Left lung (tissue), 14 donors: ENCODE results near the gene CCDC77. TPM values are rescaled to one million over a fixed set of nuclear protein-coding genes. Genes with fewer than 3 reads are reported as not detected.

Source experiments
- ATAC-seq: fragments of 200-7000 bp; cut with Tn5 transposase; one replicate; pipeline ENCODE4 v1.9.1; 2020; ENCODE audit warnings: moderate library complexity
- DNase-seq, 4 donors: peaks; one replicate each; pipeline ENCODE4 v3.0.0-alpha.2; 2013 to 2020
- H3K27ac ChIP-seq, 2 donors: fragments of 200-600 bp; sonication (generic) in 1 of 2; one replicate each; pipeline versions ENCODE4 v1.5.0 to v1.8.0; 2020 to 2021
- H3K27me3 ChIP-seq, 2 donors: fragments of 200-600 bp; sonication (generic) in 1 of 2; one replicate each; pipeline versions ENCODE4 v1.5.0 to v1.8.0; 2020 to 2021
- H3K36me3 ChIP-seq, 2 donors: fragments of 200-600 bp; sonication (generic) in 1 of 2; one replicate each; pipeline versions ENCODE4 v1.5.0 to v1.8.0; 2020 to 2021
- H3K4me1 ChIP-seq, 2 donors: fragments of 200-600 bp; one replicate each; pipeline ENCODE4 v1.8.0; 2021
- H3K4me3 ChIP-seq, 2 donors: fragments of 200-600 bp; sonication (generic) in 1 of 2; one replicate each; pipeline versions ENCODE4 v1.5.0 to v1.8.0; 2020 to 2021; ENCODE audit warnings: mild to moderate bottlenecking in 1 of 2
- H3K9me3 ChIP-seq, 2 donors: fragments of 200-600 bp; sonication (generic) in 1 of 2; one replicate each; pipeline versions ENCODE4 v1.5.0 to v1.8.0; 2020 to 2021
- intact Hi-C, 2 donors: fragments of 100-400 bp; cut with DNase I; formaldehyde crosslinking; loops; one replicate each; pipeline versions ENCODE4 v1.11.2 to v1.14.2; 2022
- long read RNA-seq, 12 donors: library from polyadenylated mRNA in 2 of 12; unstranded in 2 of 12; transcript quantifications; one replicate each; pipeline ENCODE4 v2.0.0 and lab custom pipeline, GENCODE V29; 2019 to 2026
- polyA plus RNA-seq, 6 donors: library from polyadenylated mRNA; unstranded; fragments of 120-200 nt; gene quantifications; one replicate each; pipeline ENCODE4 v1.2.1, GENCODE V29; 2013; ENCODE audit not compliant: insufficient read length in 6 of 6
- total RNA-seq, 2 donors: library from RNA; stranded (reverse); fragmentation: NEBNext Ultra II Directional; extraction: Animal tissue kit (Norgen Biotek cat#: 25700); gene quantifications; one replicate each; pipeline ENCODE4 v1.2.1, GENCODE V29; 2021
- TF ChIP-seq, protein P1 (sequence below), 2 donors: fragments of 200-600 bp; sonication (generic) in 1 of 2; IDR thresholded peaks; one replicate each; pipeline versions ENCODE4 v1.5.0 to v1.8.0; 2021; ENCODE audit warnings: antibody characterized with exemption in 2 of 2
- donor health status: DM: no; HTN: yes; CAD: no.
- donor health status: DM: no; HTN: no; CAD: no.

The CCDC77 gene
- total RNA-seq (1 to 10 TPM; 7.4 to 8.9 TPM), polyA plus RNA-seq (10 to 100 TPM; 23.7 to 43.7 (median 33.0) TPM)
- long read RNA-seq, donor 1, partial matches to known transcripts: 0 of 2 reads
- long read RNA-seq, donor 1, other reads (novel, unspliced or antisense): 0 of 2 reads
- long read RNA-seq, donor 2, partial matches to known transcripts: 0 of 5 reads
- long read RNA-seq, donor 2, other reads (novel, unspliced or antisense): 0 of 5 reads
- long read RNA-seq, donor 3, partial matches to known transcripts: 9 of 13 reads
- long read RNA-seq, donor 3, other reads (novel, unspliced or antisense): 0 of 13 reads
- long read RNA-seq, donor 4, partial matches to known transcripts: 1 of 4 reads
- long read RNA-seq, donor 4, other reads (novel, unspliced or antisense): 2 of 4 reads
- long read RNA-seq, donor 5, partial matches to known transcripts: 0 of 2 reads
- long read RNA-seq, donor 5, other reads (novel, unspliced or antisense): 0 of 2 reads
- long read RNA-seq, donor 6, partial matches to known transcripts: 6 of 9 reads
- long read RNA-seq, donor 6, other reads (novel, unspliced or antisense): 0 of 9 reads
- long read RNA-seq, donor 7, partial matches to known transcripts: 0 of 3 reads
- long read RNA-seq, donor 7, other reads (novel, unspliced or antisense): 0 of 3 reads
- long read RNA-seq, donor 8, partial matches to known transcripts: 0 of 2 reads
- long read RNA-seq, donor 8, other reads (novel, unspliced or antisense): 0 of 2 reads
- long read RNA-seq, donor 9: 0 reads
- long read RNA-seq, donor 10, partial matches to known transcripts: 3 of 5 reads
- long read RNA-seq, donor 10, other reads (novel, unspliced or antisense): 2 of 5 reads
- long read RNA-seq, donor 11, partial matches to known transcripts: 0 of 2 reads
- long read RNA-seq, donor 11, other reads (novel, unspliced or antisense): 0 of 2 reads
- long read RNA-seq, donor 12, partial matches to known transcripts: 0 of 1 reads
- long read RNA-seq, donor 12, other reads (novel, unspliced or antisense): 0 of 1 reads

DNA sequence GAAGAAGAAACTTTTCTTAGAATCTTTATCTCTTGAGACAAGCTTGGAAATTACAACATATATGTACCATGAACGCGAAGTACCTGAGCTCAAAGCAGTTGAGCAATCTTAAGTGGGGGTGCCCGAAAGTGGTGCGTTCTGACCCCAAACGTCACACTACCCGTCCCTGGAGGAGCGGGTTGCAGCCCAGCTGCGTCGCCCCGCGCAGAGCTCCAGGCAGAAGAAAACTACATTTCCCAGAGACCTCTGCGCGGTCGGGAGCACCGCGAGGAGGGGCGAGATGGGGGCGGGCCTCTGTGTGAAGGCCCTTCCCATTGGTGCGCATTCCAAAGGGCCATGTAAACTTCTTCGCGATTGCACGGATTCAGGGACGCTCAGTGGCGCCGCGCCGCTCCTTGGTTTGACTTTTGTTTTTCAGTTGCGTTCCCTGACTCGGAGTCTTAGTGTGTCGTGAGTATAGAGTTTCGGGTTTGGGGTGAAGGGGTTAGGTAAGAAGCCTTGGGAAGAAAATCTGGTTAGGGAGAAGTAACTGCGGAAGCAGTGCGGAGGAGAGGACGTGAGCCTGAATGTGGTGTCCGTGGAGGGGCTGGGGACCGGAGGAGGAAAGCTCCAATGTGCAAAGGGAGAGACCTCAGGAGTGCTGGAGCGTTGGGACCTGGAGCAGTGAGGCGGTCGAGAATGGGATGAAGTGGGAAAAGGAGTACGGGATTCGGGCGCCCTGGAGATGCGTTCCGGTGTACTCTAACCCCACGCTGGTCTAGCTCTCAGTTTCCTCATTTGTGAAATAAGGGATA lies at the start of gene CCDC77:
CCDC77 (plus strand) TSS at position 410 of the 794 bp plus-strand sequence. CDS start 7,740 bp downstream, outside the sequence.
- no peaks in the 10 kb centered on the region for H3K36me3 ChIP-seq
- no peaks in the 10 kb centered on the region for H3K27me3 ChIP-seq
- DNase-seq (peak; percentile 91 to 96 (median 94)), ATAC-seq (peak; percentile 100)
- intact Hi-C loops: no loop called here
- peaks cover 5 to 16% of the 10 kb centered on the region in 2 donors for H3K4me1 ChIP-seq
- no peaks in the 10 kb centered on the region for H3K9me3 ChIP-seq
- peak within 1 kb of the TSS; percentile 57 to 65 for H3K4me3 ChIP-seq
- TF ChIP-seq, protein P1, sequence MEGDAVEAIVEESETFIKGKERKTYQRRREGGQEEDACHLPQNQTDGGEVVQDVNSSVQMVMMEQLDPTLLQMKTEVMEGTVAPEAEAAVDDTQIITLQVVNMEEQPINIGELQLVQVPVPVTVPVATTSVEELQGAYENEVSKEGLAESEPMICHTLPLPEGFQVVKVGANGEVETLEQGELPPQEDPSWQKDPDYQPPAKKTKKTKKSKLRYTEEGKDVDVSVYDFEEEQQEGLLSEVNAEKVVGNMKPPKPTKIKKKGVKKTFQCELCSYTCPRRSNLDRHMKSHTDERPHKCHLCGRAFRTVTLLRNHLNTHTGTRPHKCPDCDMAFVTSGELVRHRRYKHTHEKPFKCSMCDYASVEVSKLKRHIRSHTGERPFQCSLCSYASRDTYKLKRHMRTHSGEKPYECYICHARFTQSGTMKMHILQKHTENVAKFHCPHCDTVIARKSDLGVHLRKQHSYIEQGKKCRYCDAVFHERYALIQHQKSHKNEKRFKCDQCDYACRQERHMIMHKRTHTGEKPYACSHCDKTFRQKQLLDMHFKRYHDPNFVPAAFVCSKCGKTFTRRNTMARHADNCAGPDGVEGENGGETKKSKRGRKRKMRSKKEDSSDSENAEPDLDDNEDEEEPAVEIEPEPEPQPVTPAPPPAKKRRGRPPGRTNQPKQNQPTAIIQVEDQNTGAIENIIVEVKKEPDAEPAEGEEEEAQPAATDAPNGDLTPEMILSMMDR (IDR thresholded peaks at IDR 0.05): peak; percentile 16 to 26
- H3K27ac ChIP-seq: peak within 1 kb of the TSS in 1 of 2 donors; percentile 77

DNA sequence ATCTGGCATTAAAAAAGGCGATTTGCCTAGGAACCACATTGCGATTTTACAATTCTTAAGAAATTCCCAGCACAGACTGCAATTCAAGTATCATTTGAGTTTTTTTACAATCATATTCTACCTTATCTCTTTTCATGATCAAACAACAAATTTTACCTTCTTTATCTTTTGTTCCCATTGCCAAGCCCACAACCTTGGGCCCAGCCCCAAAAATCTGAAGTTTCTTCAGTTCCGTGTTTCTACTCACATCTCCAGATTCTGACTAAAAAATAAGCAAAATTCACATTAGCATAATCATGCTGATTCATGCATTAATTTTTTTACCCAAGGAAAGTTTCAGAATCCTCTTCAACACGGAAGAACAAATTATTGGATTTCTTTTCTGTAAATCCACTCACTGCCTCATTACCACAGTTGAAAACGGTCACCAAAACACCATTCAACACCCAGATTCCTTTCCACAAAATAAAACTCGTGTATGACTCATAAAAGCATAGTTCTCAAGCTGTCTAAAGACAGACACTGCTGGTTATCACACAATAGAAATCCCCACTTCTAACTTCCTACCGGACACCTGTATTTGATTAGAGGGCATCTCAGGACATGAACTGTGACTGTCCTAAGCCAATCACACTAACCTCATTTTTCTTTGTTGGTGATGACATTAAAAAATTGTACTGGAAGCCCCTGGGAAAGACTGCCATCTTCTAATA lies 45.0 kb upstream of the CCDC77 start:
- DNase-seq: no peak
- peaks cover 2 to 100% of the 10 kb centered on the region in 2 donors for H3K36me3 ChIP-seq
- H3K4me3 ChIP-seq: no peak overlapping the region
- no peak for ATAC-seq
- no peak overlapping the region for H3K27ac ChIP-seq
- peaks cover 0 to 7% of the 10 kb centered on the region in 2 donors for H3K9me3 ChIP-seq
- H3K27me3 ChIP-seq: no peaks in the 10 kb centered on the region
- TF ChIP-seq, protein P1 (IDR thresholded peaks at IDR 0.05): no peak
- intact Hi-C loops: no loop called here
- no peaks in the 10 kb centered on the region for H3K4me1 ChIP-seq

DNA sequence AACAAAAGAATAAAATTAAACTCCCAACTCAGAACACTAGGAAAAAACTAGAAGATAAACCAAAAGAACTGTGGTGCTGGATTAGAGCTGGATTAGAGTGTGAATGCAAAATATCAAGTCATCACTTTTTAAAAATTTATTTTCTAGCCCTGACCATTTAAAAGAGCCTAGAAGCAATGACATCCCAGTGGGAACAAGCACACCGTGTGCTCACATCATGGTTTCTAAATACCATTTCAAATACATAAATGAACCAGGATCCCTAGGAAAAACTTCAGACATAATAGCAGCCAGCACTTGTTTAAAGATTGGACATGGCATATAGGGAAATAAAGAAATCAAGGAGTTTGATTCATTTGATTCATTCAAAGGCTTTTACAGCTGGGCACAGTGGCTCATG lies 42.4 kb upstream of the CCDC77 start:
- Histone ChIP-seq H3K4me3 (no peak overlapping the region), H3K9me3 (peaks cover 0 to 7% of the 10 kb centered on the region in 2 donors), H3K27ac (no peak overlapping the region), H3K4me1 (no peaks in the 10 kb centered on the region), H3K27me3 (no peaks in the 10 kb centered on the region), H3K36me3 (peaks cover 0 to 100% of the 10 kb centered on the region in 2 donors)
- ATAC-seq (no peak), DNase-seq (no peak)
- intact Hi-C loops: no loop called here
- TF ChIP-seq, protein P1 (IDR thresholded peaks at IDR 0.05): no peak

DNA sequence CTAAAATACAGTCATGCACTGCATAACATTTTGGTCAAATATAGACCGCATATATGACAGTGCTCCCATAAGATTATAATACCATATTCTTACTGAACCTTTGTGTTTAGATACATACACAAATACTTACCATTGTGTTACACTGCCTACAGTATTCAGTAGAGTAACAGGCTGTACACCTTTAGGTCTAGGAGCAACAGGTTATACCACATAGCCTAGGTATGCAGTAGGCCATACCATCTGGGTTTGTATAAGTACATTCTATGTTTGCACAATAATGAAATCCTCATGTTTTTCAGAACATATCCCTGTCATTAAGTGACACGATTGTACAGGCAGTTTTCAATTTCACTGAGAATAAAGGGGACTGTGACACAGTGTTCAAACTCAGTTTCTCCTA lies 34.6 kb upstream of the CCDC77 start:
- H3K4me3 ChIP-seq: no peak overlapping the region
- ATAC-seq (no peak), DNase-seq (no peak)
- H3K36me3 ChIP-seq: peaks cover 5 to 85% of the 10 kb centered on the region in 2 donors
- TF ChIP-seq, protein P1 (IDR thresholded peaks at IDR 0.05): no peak
- H3K27me3 ChIP-seq: no peaks in the 10 kb centered on the region
- intact Hi-C loops: no loop called here
- H3K27ac ChIP-seq: no peak overlapping the region
- H3K9me3 ChIP-seq: peaks cover 0 to 13% of the 10 kb centered on the region in 2 donors
- H3K4me1 ChIP-seq: no peaks in the 10 kb centered on the region
